MM.1S (cell line): ENCODE results near the gene MGAT1.

Source experiments
- DNase-seq: peaks from one replicate; pipeline ENCODE4 v3.0.0-alpha.2; 2015
- H2AFZ ChIP-seq: fragments of 300-600 bp; sonication (generic); 2 replicates; pipeline ENCODE4 v1.6.0; 2016; ENCODE audit warnings: antibody characterized with exemption, low read length
- H3F3A ChIP-seq: fragments of 300-600 bp; sonication (generic); 2 replicates; pipeline ENCODE4 v1.6.1; 2016; ENCODE audit warnings: mild to moderate bottlenecking, antibody characterized with exemption, low read length, moderate library complexity, mixed read lengths; ENCODE audit not compliant: insufficient read depth
- H3K27ac ChIP-seq: fragments of 300-600 bp; sonication (generic); 2 replicates; pipeline ENCODE4 v1.5.1; 2016; ENCODE audit warnings: mild to moderate bottlenecking, low read length
- H3K27me3 ChIP-seq: fragments of 300-600 bp; sonication (generic); replicated peaks from 2 replicates; pipeline ENCODE4 v1.6.0; 2016; ENCODE audit warnings: low read length; ENCODE audit not compliant: insufficient read depth
- H3K36me3 ChIP-seq: fragments of 300-600 bp; sonication (generic); replicated peaks from 2 replicates; pipeline ENCODE4 v1.6.1; 2016; ENCODE audit warnings: mild to moderate bottlenecking, low read length, mixed read lengths; ENCODE audit not compliant: insufficient read depth
- H3K4me1 ChIP-seq: fragments of 300-600 bp; sonication (generic); 2 replicates; pipeline ENCODE4 v1.6.1; 2016; ENCODE audit warnings: low read length, mixed read lengths
- H3K4me2 ChIP-seq: fragments of 300-600 bp; sonication (generic); 2 replicates; pipeline ENCODE4 v1.6.0; 2016; ENCODE audit warnings: low read depth, low read length
- H3K4me3 ChIP-seq: fragments of 300-600 bp; sonication (generic); 2 replicates; pipeline ENCODE4 v1.5.1; 2016; ENCODE audit warnings: low read length, mixed read lengths
- H3K79me2 ChIP-seq: fragments of 300-600 bp; sonication (generic); 2 replicates; pipeline ENCODE4 v1.6.1; 2016; ENCODE audit warnings: mixed run types, low read length, mixed read lengths
- H3K9ac ChIP-seq: fragments of 300-600 bp; sonication (generic); 2 replicates; pipeline ENCODE4 v1.6.1; 2016; ENCODE audit warnings: low read length, mixed read lengths
- H3K9me2 ChIP-seq: fragments of 300-600 bp; sonication (generic); replicated peaks from 2 replicates; pipeline ENCODE4 v1.6.1; 2016; ENCODE audit warnings: mild to moderate bottlenecking, low read length, mixed read lengths; ENCODE audit not compliant: insufficient read depth
- H3K9me3 ChIP-seq: fragments of 300-600 bp; sonication (generic); replicated peaks from 2 replicates; pipeline ENCODE4 v1.6.1; 2016; ENCODE audit warnings: mild to moderate bottlenecking, low read length, mixed read lengths; ENCODE audit not compliant: insufficient read depth
- H4K20me1 ChIP-seq: fragments of 300-600 bp; sonication (generic); 2 replicates; pipeline ENCODE4 v1.6.1; 2016; ENCODE audit warnings: mild to moderate bottlenecking, low read length, moderate library complexity, mixed read lengths; ENCODE audit not compliant: insufficient read depth
- CTCF ChIP-seq: fragments of 300-600 bp; sonication (generic); IDR thresholded peaks from 2 replicates; pipeline ENCODE4 v1.5.1; 2016; ENCODE audit warnings: antibody characterized with exemption, low read length, mixed read lengths
- EZH2 ChIP-seq: fragments of 300-600 bp; sonication (generic); optimal IDR thresholded peaks from 2 replicates; pipeline ENCODE3; 2017; ENCODE audit warnings: low read depth, mild to moderate bottlenecking, antibody characterized with exemption, low read length, mixed read lengths
- EZH2phosphoT487 ChIP-seq: fragments of 300-600 bp; sonication (generic); IDR thresholded peaks from 2 replicates; pipeline ENCODE4 v1.6.1; 2018; ENCODE audit warnings: antibody characterized with exemption, low read length

MGAT1 gene

GRCh38 chr5:180825768-180826525 is 23.3 kb upstream of the MGAT1 start:
- peaks cover 17% of the 10 kb centered on the region for H3F3A ChIP-seq
- H2AFZ ChIP-seq = no peak overlapping the region
- no peaks in the 10 kb centered on the region for H3K36me3 ChIP-seq
- H3K79me2 ChIP-seq = peaks cover 17% of the 10 kb centered on the region
- TF ChIP-seq CTCF = no peak
- TF ChIP-seq EZH2 = no peak
- TF ChIP-seq EZH2phosphoT487 = no peak
- H3K4me1 ChIP-seq = peaks cover 20% of the 10 kb centered on the region
- H3K27me3 ChIP-seq = no peaks in the 10 kb centered on the region
- no peak overlapping the region for H3K27ac ChIP-seq
- DNase-seq = no peak
- no peaks in the 10 kb centered on the region for H4K20me1 ChIP-seq
- H3K9ac ChIP-seq = no peak overlapping the region
- no peaks in the 10 kb centered on the region for H3K9me2 ChIP-seq
- no peak overlapping the region for H3K4me3 ChIP-seq
- H3K4me2 ChIP-seq = no peak overlapping the region
- H3K9me3 ChIP-seq = no peaks in the 10 kb centered on the region

GRCh38 chr5:180824630-180825476 is 22.2 kb upstream of the MGAT1 start:
- Histone ChIP-seq H3K4me1 (peaks cover 22% of the 10 kb centered on the region), H3K9ac (no peak overlapping the region), H3K9me3 (no peaks in the 10 kb centered on the region), H3K79me2 (peaks cover 6% of the 10 kb centered on the region), H2AFZ (no peak overlapping the region), H3F3A (peaks cover 18% of the 10 kb centered on the region), H3K4me2 (no peak overlapping the region), H3K36me3 (no peaks in the 10 kb centered on the region), H3K4me3 (no peak overlapping the region), H4K20me1 (no peaks in the 10 kb centered on the region), H3K27ac (no peak overlapping the region), H3K27me3 (no peaks in the 10 kb centered on the region), H3K9me2 (no peaks in the 10 kb centered on the region)
- DNase-seq = no peak
- no peak for TF ChIP-seq EZH2
- TF ChIP-seq EZH2phosphoT487 = no peak
- no peak for TF ChIP-seq CTCF

DNA sequence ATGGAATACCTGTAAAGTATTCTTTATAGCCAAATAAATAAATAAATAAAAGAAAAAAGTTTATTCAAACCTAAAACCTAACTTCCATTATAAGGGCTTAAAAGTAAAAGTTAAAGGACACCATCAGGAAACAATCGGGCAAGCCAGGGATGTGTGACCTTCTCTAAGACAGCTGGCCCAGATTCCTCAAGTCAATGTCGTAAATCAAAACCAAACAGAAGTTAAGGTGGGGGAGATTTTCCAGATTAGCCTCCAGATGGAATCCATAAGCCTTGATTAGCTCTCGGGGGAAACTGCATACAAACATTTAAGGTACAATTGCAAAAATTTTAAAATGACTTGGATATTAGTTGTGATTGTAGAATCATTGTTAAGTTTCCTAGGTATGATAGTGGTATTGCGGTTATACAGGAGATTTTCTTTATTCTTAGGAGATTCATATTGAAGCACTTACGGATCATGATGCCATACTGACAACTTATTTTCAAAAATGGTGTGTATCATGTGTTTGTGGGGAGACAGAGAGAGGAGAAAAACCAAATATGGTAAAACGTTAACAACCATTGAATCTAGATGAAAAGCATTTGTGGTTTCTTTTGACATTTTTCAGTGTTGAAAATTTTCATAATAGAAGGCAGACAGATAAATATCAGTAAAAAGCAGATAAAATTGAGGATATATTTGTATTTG is 21.5 kb upstream of the MGAT1 start:
- Histone ChIP-seq H3K79me2 (no peaks in the 10 kb centered on the region), H3K4me1 (peaks cover 18% of the 10 kb centered on the region), H4K20me1 (no peaks in the 10 kb centered on the region), H3K9me2 (no peaks in the 10 kb centered on the region), H3K36me3 (no peaks in the 10 kb centered on the region), H3K4me3 (no peak overlapping the region), H3K9me3 (no peaks in the 10 kb centered on the region), H3F3A (peaks cover 18% of the 10 kb centered on the region), H3K27ac (no peak overlapping the region), H2AFZ (no peak overlapping the region), H3K4me2 (no peak overlapping the region), H3K9ac (no peak overlapping the region), H3K27me3 (no peaks in the 10 kb centered on the region)
- no peak for DNase-seq
- TF ChIP-seq EZH2 (no peak), EZH2phosphoT487 (no peak), CTCF (no peak)
